ENCODE results near the gene TAC3.
"Not testable (repeated sequence)": the region's sequence is repeated elsewhere in the genome, so short reads cannot be mapped to it uniquely, and the experiment has no call there.

TAC3 gene

GRCh38 chr12:57027805-57028153 is 11.4 kb upstream of the TAC3 start:
- no peak overlapping the region for H2AFZ ChIP-seq (ENCODE audit: low read depth, low read length)
- H3K4me1 ChIP-seq (ENCODE audit: insufficient read depth, low read length), result peaks cover 9% of the 10 kb centered on the region
- H3K9me3 ChIP-seq (ENCODE audit: low read length), result no peaks in the 10 kb centered on the region
- H3K27me3 ChIP-seq (ENCODE audit: insufficient read depth, low read length), result peaks cover 25% of the 10 kb centered on the region
- H3K36me3 ChIP-seq (ENCODE audit: insufficient read depth, low read length), result no peaks in the 10 kb centered on the region
- no peak overlapping the region for H3K4me3 ChIP-seq (ENCODE audit: low read length)

GRCh38 chr12:57027011-57027804 is 10.9 kb upstream of the TAC3 start:
- Histone ChIP-seq H3K27me3 (ENCODE audit: insufficient read depth, low read length) (peaks cover 25% of the 10 kb centered on the region), H3K4me3 (ENCODE audit: low read length) (no peak overlapping the region), H3K36me3 (ENCODE audit: insufficient read depth, low read length) (no peaks in the 10 kb centered on the region), H2AFZ (ENCODE audit: low read depth, low read length) (no peak overlapping the region), H3K9me3 (ENCODE audit: low read length) (no peaks in the 10 kb centered on the region), H3K4me1 (ENCODE audit: insufficient read depth, low read length) (peaks cover 9% of the 10 kb centered on the region)

- Histone ChIP-seq H3K9me3 (ENCODE audit: low read length) (no peaks in the 10 kb centered on the region), H3K4me3 (ENCODE audit: low read length) (no peak overlapping the region)
Observed at GRCh38 chr12:57025196-57025595, 8.9 kb upstream of the TAC3 start.

GRCh38 chr12:57022324-57022723 is 6.0 kb upstream of the TAC3 start:
- not testable (repeated sequence) for H3K4me1 ChIP-seq (ENCODE audit: insufficient read depth, low read length); H3K9me3 ChIP-seq (ENCODE audit: low read length); H2AFZ ChIP-seq (ENCODE audit: low read depth, low read length); H3K4me3 ChIP-seq (ENCODE audit: low read length); H3K36me3 ChIP-seq (ENCODE audit: insufficient read depth, low read length)
- peaks cover 24% of the 10 kb centered on the region for H3K27me3 ChIP-seq (ENCODE audit: insufficient read depth, low read length)

More at GRCh38 chr12:57025196-57025595, 8.9 kb upstream of the TAC3 start:
- no peaks in the 10 kb centered on the region for H3K36me3 ChIP-seq (ENCODE audit: insufficient read depth, low read length)
- peaks cover 25% of the 10 kb centered on the region for H3K27me3 ChIP-seq (ENCODE audit: insufficient read depth, low read length)
- no peak overlapping the region for H2AFZ ChIP-seq (ENCODE audit: low read depth, low read length)
- no peaks in the 10 kb centered on the region for H3K4me1 ChIP-seq (ENCODE audit: insufficient read depth, low read length)

GRCh38 chr12:57019983-57020719 is 3.8 kb upstream of the TAC3 start:
- Histone ChIP-seq H3K27me3 (ENCODE audit: insufficient read depth, low read length) (peaks cover 14% of the 10 kb centered on the region), H2AFZ (ENCODE audit: low read depth, low read length) (no peak overlapping the region), H3K36me3 (ENCODE audit: insufficient read depth, low read length) (no peaks in the 10 kb centered on the region), H3K4me3 (ENCODE audit: low read length) (no peak overlapping the region), H3K9me3 (ENCODE audit: low read length) (no peaks in the 10 kb centered on the region), H3K4me1 (ENCODE audit: insufficient read depth, low read length) (no peaks in the 10 kb centered on the region)

GRCh38 chr12:57018906-57019305 is 2.6 kb upstream of the TAC3 start:
- Histone ChIP-seq H3K9me3 (ENCODE audit: low read length) (no peaks in the 10 kb centered on the region), H3K4me1 (ENCODE audit: insufficient read depth, low read length) (no peaks in the 10 kb centered on the region), H3K27me3 (ENCODE audit: insufficient read depth, low read length) (peaks cover 15% of the 10 kb centered on the region), H2AFZ (ENCODE audit: low read depth, low read length) (no peak overlapping the region), H3K36me3 (ENCODE audit: insufficient read depth, low read length) (no peaks in the 10 kb centered on the region), H3K4me3 (ENCODE audit: low read length) (no peak overlapping the region)

- not testable (repeated sequence) for H3K4me1 ChIP-seq (ENCODE audit: insufficient read depth, low read length); H3K9me3 ChIP-seq (ENCODE audit: low read length)
- H3K27me3 ChIP-seq (ENCODE audit: insufficient read depth, low read length), result peaks cover 15% of the 10 kb centered on the region
Observed at GRCh38 chr12:57018353-57018752, 2.0 kb upstream of the TAC3 start.

GRCh38 chr12:57012600-57013465 is 3.5 kb downstream of the TAC3 start:
- Histone ChIP-seq H3K27me3 (ENCODE audit: insufficient read depth, low read length) (peaks cover 16% of the 10 kb centered on the region), H3K36me3 (ENCODE audit: insufficient read depth, low read length) (no peaks in the 10 kb centered on the region), H3K4me3 (ENCODE audit: low read length) (no peak overlapping the region), H3K4me1 (ENCODE audit: insufficient read depth, low read length) (peaks cover 6% of the 10 kb centered on the region), H2AFZ (ENCODE audit: low read depth, low read length) (no peak overlapping the region), H3K9me3 (ENCODE audit: low read length) (no peaks in the 10 kb centered on the region)

More at GRCh38 chr12:57018353-57018752, 2.0 kb upstream of the TAC3 start:
- not testable (repeated sequence) for H3K4me3 ChIP-seq (ENCODE audit: low read length); H3K36me3 ChIP-seq (ENCODE audit: insufficient read depth, low read length); H2AFZ ChIP-seq (ENCODE audit: low read depth, low read length)

- Histone ChIP-seq H3K27me3 (ENCODE audit: insufficient read depth, low read length) (peaks cover 16% of the 10 kb centered on the region), H3K36me3 (ENCODE audit: insufficient read depth, low read length) (no peaks in the 10 kb centered on the region), H3K9me3 (ENCODE audit: low read length) (no peaks in the 10 kb centered on the region), H2AFZ (ENCODE audit: low read depth, low read length) (no peak overlapping the region), H3K4me3 (ENCODE audit: low read length) (no peak overlapping the region), H3K4me1 (ENCODE audit: insufficient read depth, low read length) (peaks cover 6% of the 10 kb centered on the region)
Observed at GRCh38 chr12:57011438-57012424, 4.6 kb downstream of the TAC3 start.

- Histone ChIP-seq H3K27me3 (ENCODE audit: insufficient read depth, low read length) (peaks cover 11% of the 10 kb centered on the region), H3K9me3 (ENCODE audit: low read length) (no peaks in the 10 kb centered on the region), H3K36me3 (ENCODE audit: insufficient read depth, low read length) (no peaks in the 10 kb centered on the region), H2AFZ (ENCODE audit: low read depth, low read length) (no peak overlapping the region), H3K4me1 (ENCODE audit: insufficient read depth, low read length) (peaks cover 7% of the 10 kb centered on the region), H3K4me3 (ENCODE audit: low read length) (no peak overlapping the region)
Observed at GRCh38 chr12:57010627-57011247, 5.6 kb downstream of the TAC3 start.

GRCh38 chr12:57009949-57010626 is 6.2 kb downstream of the TAC3 start:
- peaks cover 10% of the 10 kb centered on the region for H3K27me3 ChIP-seq (ENCODE audit: insufficient read depth, low read length)
- H3K4me1 ChIP-seq (ENCODE audit: insufficient read depth, low read length), result peaks cover 14% of the 10 kb centered on the region
- no peak overlapping the region for H3K4me3 ChIP-seq (ENCODE audit: low read length)

More at GRCh38 chr12:57009949-57010626, 6.2 kb downstream of the TAC3 start:
- Histone ChIP-seq H3K36me3 (ENCODE audit: insufficient read depth, low read length) (no peaks in the 10 kb centered on the region), H2AFZ (ENCODE audit: low read depth, low read length) (no peak overlapping the region), H3K9me3 (ENCODE audit: low read length) (no peaks in the 10 kb centered on the region)
